ENCODE measurements around the gene CUEDC1.
"Not testable (repeated sequence)": the region's sequence is repeated elsewhere in the genome, so short reads cannot be mapped to it uniquely, and the experiment has no call there.

Gene CUEDC1

DNA sequence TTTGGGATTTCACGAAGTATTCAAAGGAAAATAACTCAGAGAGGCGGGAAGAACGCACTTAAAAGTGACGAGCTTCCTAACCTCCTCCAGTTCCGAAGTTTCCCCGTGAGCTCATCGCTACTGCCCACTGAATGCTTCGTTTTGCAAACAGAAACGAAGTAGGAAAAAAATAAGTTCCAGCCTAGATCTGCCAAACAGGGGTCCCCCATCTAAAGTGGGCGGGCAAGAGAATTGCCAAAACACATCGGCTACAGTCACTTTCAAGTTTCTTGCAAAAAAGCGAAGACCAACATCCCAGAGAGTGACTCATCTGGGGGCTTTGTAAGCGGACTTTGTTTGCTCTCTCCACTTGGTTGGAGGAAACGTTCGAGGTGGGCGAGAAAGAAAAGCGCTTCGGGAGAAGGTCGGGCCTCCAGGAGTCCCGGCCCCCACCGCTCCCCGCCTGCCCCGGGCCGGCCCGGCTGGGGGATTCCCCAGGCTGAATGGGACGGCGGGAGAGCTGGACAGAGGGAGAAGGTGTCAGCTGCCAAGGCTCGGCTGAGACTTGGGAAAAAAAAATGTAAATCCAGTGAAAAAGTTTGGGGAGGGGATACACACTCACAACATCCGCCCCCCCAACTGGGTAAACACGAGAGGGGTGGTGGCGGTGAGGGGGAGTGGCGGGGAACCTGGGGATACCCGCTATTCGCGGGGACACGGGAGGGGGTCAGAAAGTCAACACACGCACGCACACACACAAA lies 31.8 kb upstream of the CUEDC1 start:
- in situ Hi-C loops (cut with MboI; ENCODE audit: low sequenced_read_pairs) = loop anchor here (25.0 kb wide), 1 partner anchor 125 kb away; the partner anchor contains the start of gene MRPS23

- in situ Hi-C loops (cut with MboI; ENCODE audit: low sequenced_read_pairs) = loop anchor here (25.0 kb wide), 1 partner anchor 123 kb away; the partner anchor contains the start of gene MRPS23
Measured at GRCh38 chr17:57985675-57985974, 30.4 kb upstream of the CUEDC1 start.

DNA sequence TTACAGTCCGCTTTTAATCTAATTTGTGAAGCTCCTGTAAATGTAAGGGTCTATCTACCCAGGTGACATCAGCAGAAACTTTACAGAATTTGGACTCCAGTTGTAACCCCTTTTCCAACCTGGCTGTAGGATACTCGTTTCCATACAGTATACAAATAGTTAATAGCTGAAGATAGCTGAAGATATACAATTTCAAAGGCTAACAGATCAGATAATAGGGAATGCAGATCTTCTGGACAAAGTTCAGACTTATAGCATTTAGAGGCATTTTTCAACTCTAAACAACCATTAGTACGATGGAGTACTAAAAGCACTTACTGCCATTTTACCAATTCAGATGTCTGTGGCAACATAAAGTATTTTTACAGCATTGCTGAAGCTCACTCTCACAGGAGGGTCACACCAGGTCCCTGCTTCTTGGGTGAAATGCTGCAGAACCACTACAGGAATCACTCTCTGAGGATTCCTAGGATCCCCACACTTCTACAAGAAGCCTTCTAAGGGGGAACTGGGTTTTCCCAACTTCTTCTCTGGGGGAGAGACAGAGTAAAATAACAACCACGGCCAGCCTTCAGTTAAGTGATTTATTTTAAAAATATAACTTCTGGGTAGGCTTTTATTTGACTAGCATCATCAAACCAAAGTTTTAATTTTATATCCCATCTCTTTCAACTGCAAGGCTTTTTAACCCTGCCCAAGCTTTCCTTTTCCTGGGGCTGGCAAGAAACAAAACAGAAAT lies 29.9 kb upstream of the CUEDC1 start:
- in situ Hi-C loops (cut with MboI; ENCODE audit: low sequenced_read_pairs) = loop anchor here (25.0 kb wide), 1 partner anchor 123 kb away; the partner anchor contains the start of gene MRPS23

GRCh38 chr17:57984261-57984890 lies 29.2 kb upstream of the CUEDC1 start:
- in situ Hi-C loops (cut with MboI; ENCODE audit: low sequenced_read_pairs) = loop anchor here (25.0 kb wide), 1 partner anchor 122 kb away; the partner anchor contains the start of gene MRPS23

DNA sequence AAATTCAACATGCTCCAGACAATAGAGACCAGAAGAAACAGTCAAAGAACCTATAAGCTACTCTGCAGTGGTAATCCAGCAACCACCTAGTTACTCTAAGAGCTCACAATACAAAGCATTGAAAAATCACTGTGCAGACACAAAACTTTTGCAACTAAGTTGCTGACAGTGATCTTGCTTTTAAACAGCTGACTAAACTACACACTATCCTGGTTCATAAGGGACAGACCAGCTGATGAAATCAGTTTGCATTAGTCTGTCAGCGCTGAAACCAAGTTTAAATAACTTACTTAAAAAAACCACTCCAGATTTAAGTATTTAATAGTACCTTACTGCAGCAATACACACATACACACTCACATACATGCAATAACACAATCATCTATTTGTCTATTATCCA lies 28.2 kb upstream of the CUEDC1 start:
- in situ Hi-C loops (cut with MboI; ENCODE audit: low sequenced_read_pairs) = loop anchor here (25.0 kb wide), 1 partner anchor 121 kb away; the partner anchor contains the start of gene MRPS23

- in situ Hi-C loops (cut with MboI; ENCODE audit: low sequenced_read_pairs) = loop anchor here (25.0 kb wide), 1 partner anchor 120 kb away; the partner anchor contains the start of gene MRPS23
Measured at GRCh38 chr17:57982452-57983170, 27.4 kb upstream of the CUEDC1 start.

DNA sequence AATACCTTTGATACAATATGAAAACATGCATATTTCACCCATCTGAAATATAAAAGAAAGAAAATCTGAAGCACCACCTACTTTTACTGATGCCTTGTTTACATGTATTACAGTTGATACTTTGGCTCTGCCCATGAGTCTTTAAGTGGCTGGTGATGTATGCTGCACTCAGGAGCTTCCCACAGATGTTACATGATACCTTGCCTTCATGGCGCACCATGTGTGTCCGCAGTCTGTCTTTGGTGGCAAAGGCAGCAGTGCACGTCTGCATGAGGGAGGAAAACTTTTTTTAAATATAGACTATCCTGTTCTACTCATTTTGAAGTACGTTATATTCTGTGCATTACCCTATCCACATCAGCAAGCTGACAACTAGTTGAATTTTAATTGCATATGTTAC lies 25.3 kb upstream of the CUEDC1 start:
- in situ Hi-C loops (cut with MboI; ENCODE audit: low sequenced_read_pairs) = loop anchor here (25.0 kb wide), 1 partner anchor 118 kb away; the partner anchor contains the start of gene MRPS23

- in situ Hi-C loops (cut with MboI; ENCODE audit: low sequenced_read_pairs) = loop anchor here (25.0 kb wide), 1 partner anchor 117 kb away; the partner anchor contains the start of gene MRPS23
Measured at GRCh38 chr17:57979076-57979475, 23.9 kb upstream of the CUEDC1 start.

DNA sequence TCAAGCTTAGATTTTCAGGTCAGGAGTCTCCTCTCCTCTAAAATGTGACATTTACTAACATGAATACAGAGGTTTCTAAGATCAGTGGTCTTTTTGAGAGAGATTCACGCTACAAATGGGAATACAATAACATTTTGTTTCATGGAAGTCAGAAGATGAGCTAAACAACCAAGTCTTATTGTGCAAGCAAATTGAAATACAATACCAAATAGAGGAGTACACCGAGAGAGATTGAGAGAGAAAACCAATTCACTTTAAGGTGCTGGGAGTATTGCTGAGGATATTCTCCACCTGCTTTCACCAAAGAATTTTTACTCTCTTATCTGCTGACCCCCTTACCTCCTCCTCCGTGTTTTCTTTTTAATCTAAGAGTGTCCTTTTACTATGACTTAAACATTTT lies 21.4 kb upstream of the CUEDC1 start:
- in situ Hi-C loops (cut with MboI; ENCODE audit: low sequenced_read_pairs) = loop anchor here (25.0 kb wide), 1 partner anchor 114 kb away; the partner anchor contains the start of gene MRPS23

DNA sequence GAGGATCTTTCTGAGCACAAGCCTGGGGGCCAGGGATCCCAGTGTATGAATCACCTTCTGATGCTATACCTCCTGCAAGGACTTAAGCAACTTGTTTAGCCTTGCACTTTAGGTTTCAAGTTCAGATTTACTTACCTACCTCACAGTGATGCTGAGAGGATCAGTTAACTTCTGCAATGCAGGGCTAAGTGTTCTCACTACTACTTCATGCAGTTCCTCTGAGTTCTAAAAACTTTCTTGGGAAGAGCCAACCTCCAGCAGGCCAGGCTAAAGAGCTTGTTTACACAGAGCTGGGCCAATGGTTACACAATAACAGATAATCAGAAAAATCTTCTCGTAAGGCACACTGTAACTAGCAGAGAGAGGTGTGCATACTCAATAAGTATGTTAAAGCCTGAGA lies 19.8 kb upstream of the CUEDC1 start:
- in situ Hi-C loops (cut with MboI; ENCODE audit: low sequenced_read_pairs) = loop anchor here (25.0 kb wide), 1 partner anchor 113 kb away; the partner anchor contains the start of gene MRPS23

DNA sequence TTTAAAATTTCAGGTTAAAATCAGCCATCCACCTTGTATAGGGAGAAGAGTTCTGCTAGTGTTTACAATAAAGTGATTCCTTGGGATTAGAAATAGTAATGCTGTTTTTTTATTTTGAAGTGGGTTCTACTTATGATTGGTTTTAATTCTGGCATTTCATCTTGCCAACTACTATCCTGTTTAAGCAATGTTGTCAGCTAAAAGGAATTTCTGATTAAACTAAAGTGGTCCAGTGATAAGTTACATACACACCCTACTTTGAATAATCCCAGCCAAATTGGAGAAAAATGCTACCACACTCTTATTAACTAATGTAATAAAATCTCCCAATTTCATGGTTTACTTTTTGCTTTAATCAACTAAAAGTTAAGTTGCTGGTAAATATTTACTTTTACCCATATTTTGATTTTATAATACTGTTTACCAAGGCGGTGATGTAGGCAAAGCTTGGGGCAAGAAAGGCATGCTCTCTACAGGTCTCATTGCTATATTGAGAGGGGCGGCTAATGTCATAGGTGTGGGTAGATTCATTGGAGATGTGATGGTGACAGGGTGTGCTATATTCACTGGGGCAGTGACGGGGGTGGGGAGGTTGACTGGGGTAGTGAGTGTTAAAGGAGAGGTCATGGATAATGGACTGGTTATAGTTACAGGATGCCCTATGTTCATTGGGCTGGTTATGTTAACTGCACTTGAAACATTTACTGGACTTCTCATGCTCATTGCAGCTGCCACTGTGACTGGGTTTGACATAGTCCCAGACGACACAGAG lies 19.0 kb upstream of the CUEDC1 start:
- in situ Hi-C loops (cut with MboI; ENCODE audit: low sequenced_read_pairs) = not testable (repeated sequence)

DNA sequence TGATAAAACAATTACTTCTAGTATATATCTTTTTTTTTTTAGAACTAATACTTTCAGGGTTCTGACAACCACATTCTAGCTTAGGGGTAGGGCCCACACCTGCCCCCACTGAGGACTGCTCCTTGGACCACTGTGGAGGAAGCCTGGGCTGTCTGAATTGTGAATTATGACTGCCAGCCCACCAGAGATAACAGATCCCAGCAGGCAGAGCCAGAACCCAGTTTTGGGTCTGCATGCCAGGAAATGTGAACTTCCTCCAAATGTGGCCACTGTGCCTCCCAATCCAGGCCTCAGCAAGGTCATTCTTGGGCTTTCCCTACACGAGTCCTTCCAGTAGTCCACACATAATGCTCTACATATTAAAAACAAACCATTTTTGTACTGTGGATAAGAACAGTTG lies 16.9 kb upstream of the CUEDC1 start:
- in situ Hi-C loops (cut with MboI; ENCODE audit: low sequenced_read_pairs) = no loop called here

- in situ Hi-C loops (cut with MboI; ENCODE audit: low sequenced_read_pairs) = no loop called here
Measured at GRCh38 chr17:57971572-57971971, 16.4 kb upstream of the CUEDC1 start.

GRCh38 chr17:57970710-57971109 lies 15.5 kb upstream of the CUEDC1 start:
- in situ Hi-C loops (cut with MboI; ENCODE audit: low sequenced_read_pairs) = no loop called here

- in situ Hi-C loops (cut with MboI; ENCODE audit: low sequenced_read_pairs) = no loop called here
Measured at GRCh38 chr17:57968456-57968855, 13.2 kb upstream of the CUEDC1 start.

DNA sequence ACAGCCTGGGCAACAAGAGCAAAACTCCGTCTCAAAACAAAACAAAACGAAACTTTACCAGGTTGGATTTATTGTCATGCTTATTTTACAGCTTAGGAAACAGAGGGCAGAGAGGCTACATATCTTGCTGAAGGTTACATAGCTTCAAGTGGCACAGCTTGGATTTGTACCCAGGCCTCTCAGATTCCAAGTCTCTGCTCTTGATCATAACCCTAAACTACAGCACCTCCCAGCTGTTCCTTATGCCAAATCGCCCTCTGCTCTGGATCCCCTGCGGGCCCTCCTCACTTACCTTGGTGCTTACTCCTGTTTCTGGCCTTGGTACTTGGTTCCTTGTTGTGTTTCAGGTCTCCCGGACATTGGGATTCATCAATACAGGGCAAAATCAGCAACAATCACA lies 11.7 kb upstream of the CUEDC1 start:
- in situ Hi-C loops (cut with MboI; ENCODE audit: low sequenced_read_pairs) = no loop called here

- in situ Hi-C loops (cut with MboI; ENCODE audit: low sequenced_read_pairs) = no loop called here
Measured at GRCh38 chr17:57966246-57966645, 11.0 kb upstream of the CUEDC1 start.

GRCh38 chr17:57965521-57966160 lies 10.4 kb upstream of the CUEDC1 start:
- in situ Hi-C loops (cut with MboI; ENCODE audit: low sequenced_read_pairs) = no loop called here

DNA sequence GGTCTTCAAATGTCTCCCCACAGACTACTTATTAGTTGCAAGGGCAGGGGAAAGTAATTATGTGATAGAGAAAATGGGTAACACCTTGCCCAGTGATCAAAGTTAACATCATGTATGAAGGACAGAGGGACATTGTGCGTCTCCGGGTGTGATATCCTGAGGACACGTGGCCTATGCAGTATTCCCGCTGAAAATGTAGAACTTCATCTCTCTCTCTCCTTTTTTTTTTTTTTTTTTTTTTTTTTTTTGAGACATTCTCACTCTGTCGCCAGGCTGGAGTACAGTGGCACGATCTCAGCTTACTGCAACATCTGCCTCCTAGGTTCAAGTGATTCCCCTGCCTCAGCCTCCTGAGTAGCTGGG lies 7.9 kb upstream of the CUEDC1 start:
- in situ Hi-C loops (cut with MboI; ENCODE audit: low sequenced_read_pairs) = no loop called here

Measured in hTERT RPE-1 (cell line).